ENCODE results near the gene DCUN1D2.

GRCh38 chr13:113427562-113428468, 62.7 kb downstream of the DCUN1D2 start:
- TF ChIP-seq CTCF (IDR thresholded peaks at IDR 0.05) (no peak), POLR2A (IDR thresholded peaks at IDR 0.05) (no peak)
